Mucosa of descending colon (tissue), 3 donors: Measurements from ENCODE around the gene DEPDC1. TPM values are rescaled to one million over a fixed set of nuclear protein-coding genes. Genes with fewer than 3 reads are reported as not detected.
"Not testable (repeated sequence)": the region's sequence is repeated elsewhere in the genome, so short reads cannot be mapped to it uniquely, and the experiment has no call there.

Source experiments
- ATAC-seq: fragments of 200-7000 bp; cut with Tn5 transposase; one replicate; pipeline ENCODE4 v1.9.1; 2020; ENCODE audit warnings: mild to moderate bottlenecking, moderate library complexity
- DNase-seq, 3 donors: peaks; one replicate each; pipeline ENCODE4 v3.0.0-alpha.2; 2020
- H3K36me3 ChIP-seq: fragments of 200-600 bp; one replicate; pipeline ENCODE4 v1.8.0; 2021; ENCODE audit warnings: low read depth, mild to moderate bottlenecking
- H3K4me1 ChIP-seq: fragments of 200-600 bp; one replicate; pipeline ENCODE4 v1.8.0; 2021; ENCODE audit warnings: low read depth, mild to moderate bottlenecking
- H3K4me3 ChIP-seq: fragments of 200-600 bp; one replicate; pipeline ENCODE4 v1.8.0; 2021; ENCODE audit warnings: mild to moderate bottlenecking
- H3K9me3 ChIP-seq: fragments of 200-600 bp; one replicate; pipeline ENCODE4 v1.8.0; 2021; ENCODE audit warnings: mild to moderate bottlenecking
- CTCF ChIP-seq: fragments of 200-600 bp; IDR thresholded peaks from one replicate; pipeline ENCODE4 v1.8.0; 2022; ENCODE audit warnings: antibody characterized with exemption, mild to moderate bottlenecking
- intact Hi-C, 2 donors: fragments of 100-400 bp; cut with DNase I in 1 of 2; cut with micrococcal nuclease in 1 of 2; formaldehyde crosslinking; loops; one replicate each; pipeline versions ENCODE4 v1.11.0 to v1.11.1; 2022; cut with DNase I, micrococcal nuclease
- total RNA-seq, 3 donors: library from RNA; stranded (reverse); fragmentation: NEBNext Ultra II Directional in 2 of 3; extraction: Animal tissue kit (Norgen Biotek cat#: 25700) in 2 of 3; gene quantifications; one replicate each; pipeline versions ENCODE4 v1.2.1 to v1.2.4, GENCODE V29; 2021 to 2023
- donor health status: DM: no; HTN: no; CAD: no; lungs with moderate emphysema.
- donor health status: DM: no; HTN: no; CAD: no.
- donor health status: DM: no; HTN: yes; CAD: no.

The DEPDC1 gene
- total RNA-seq, 3 donors from 2014 or later: 1.9 to 9.2 (median 2.5) TPM

- no peak overlapping the region for H3K4me3 ChIP-seq
- DNase-seq (no peak), ATAC-seq (peak; percentile 6)
- H3K9me3 ChIP-seq: no peaks in the 10 kb centered on the region
- H3K4me1 ChIP-seq: peaks cover 12% of the 10 kb centered on the region
- H3K36me3 ChIP-seq: no peaks in the 10 kb centered on the region
- intact Hi-C loops: no loop called here
- no peak for TF ChIP-seq CTCF
Measured at GRCh38 chr1:68497358-68497698, 446 bp upstream of the DEPDC1 start.

GRCh38 chr1:68495968-68496679 is 758 bp downstream of the DEPDC1 start:
- peak overlapping the region; percentile 18 for H3K4me3 ChIP-seq
- intact Hi-C loops: no loop called here
- H3K36me3 ChIP-seq: no peaks in the 10 kb centered on the region
- DNase-seq (no peak), ATAC-seq (no peak)
- H3K4me1 ChIP-seq: peaks cover 13% of the 10 kb centered on the region
- TF ChIP-seq CTCF: no peak
- no peaks in the 10 kb centered on the region for H3K9me3 ChIP-seq

- no peak overlapping the region for H3K4me3 ChIP-seq
- no peaks in the 10 kb centered on the region for H3K9me3 ChIP-seq
- H3K36me3 ChIP-seq: no peaks in the 10 kb centered on the region
- no peak for TF ChIP-seq CTCF
- H3K4me1 ChIP-seq: peaks cover 13% of the 10 kb centered on the region
- DNase-seq: peak in 1 of 3 donors; percentile 27
- peak; percentile 50 for ATAC-seq
- intact Hi-C loops: no loop called here
Measured at GRCh38 chr1:68495532-68495931, 1.4 kb downstream of the DEPDC1 start.

GRCh38 chr1:68493193-68493592 is 3.7 kb downstream of the DEPDC1 start:
- no peaks in the 10 kb centered on the region for H3K36me3 ChIP-seq
- no peak for TF ChIP-seq CTCF
- H3K4me3 ChIP-seq: no peak overlapping the region
- DNase-seq (no peak), ATAC-seq (no peak)
- intact Hi-C loops: no loop called here
- H3K4me1 ChIP-seq: peaks cover 13% of the 10 kb centered on the region
- H3K9me3 ChIP-seq: no peaks in the 10 kb centered on the region

- H3K36me3 ChIP-seq, intact Hi-C loops, ATAC-seq, H3K9me3 ChIP-seq, H3K4me3 ChIP-seq: not testable (repeated sequence)
- DNase-seq: peak; percentile 38 to 70 (median 43)
- H3K4me1 ChIP-seq: peaks cover 13% of the 10 kb centered on the region
Measured at GRCh38 chr1:68492255-68492654, 4.6 kb downstream of the DEPDC1 start.

- no peak for TF ChIP-seq CTCF
- H3K4me1 ChIP-seq: peaks cover 7% of the 10 kb centered on the region
- H3K9me3 ChIP-seq: no peaks in the 10 kb centered on the region
- ATAC-seq (no peak), DNase-seq (no peak)
- intact Hi-C loops: no loop called here
- H3K4me3 ChIP-seq: no peak overlapping the region
- no peaks in the 10 kb centered on the region for H3K36me3 ChIP-seq
Measured at GRCh38 chr1:68490046-68490651, 6.7 kb downstream of the DEPDC1 start.
